ENCODE results near the gene UGP2.

GRCh38 chr2:63878486-63878885 is 36.8 kb downstream of the UGP2 start:
- TF ChIP-seq CTCF (IDR thresholded peaks at IDR 0.05; ENCODE audit: extremely low read depth in 1 of 2, insufficient read depth in 1 of 2, low read depth in 1 of 2, low read length in 2 of 2) (no peak), POLR2AphosphoS5 (IDR thresholded peaks at IDR 0.05; ENCODE audit: insufficient read depth, low read depth, low read length) (no peak)
